ENCODE data around the gene LRP6.

GRCh38 chr12:12265035-12265434 lies 1.8 kb downstream of the LRP6 start:
- no peak for TF ChIP-seq CTCF (conservative IDR thresholded peaks at IDR 0.05; ENCODE audit: low read length)
- TF ChIP-seq EZH2phosphoT487 (IDR thresholded peaks at IDR 0.05; ENCODE audit: borderline replicate concordance), result no peak

Data from Loucy (cell line).